ENCODE measurements around the gene HACD3.
"Not testable (repeated sequence)": the region's sequence is repeated elsewhere in the genome, so short reads cannot be mapped to it uniquely, and the experiment has no call there.

The HACD3 gene

DNA sequence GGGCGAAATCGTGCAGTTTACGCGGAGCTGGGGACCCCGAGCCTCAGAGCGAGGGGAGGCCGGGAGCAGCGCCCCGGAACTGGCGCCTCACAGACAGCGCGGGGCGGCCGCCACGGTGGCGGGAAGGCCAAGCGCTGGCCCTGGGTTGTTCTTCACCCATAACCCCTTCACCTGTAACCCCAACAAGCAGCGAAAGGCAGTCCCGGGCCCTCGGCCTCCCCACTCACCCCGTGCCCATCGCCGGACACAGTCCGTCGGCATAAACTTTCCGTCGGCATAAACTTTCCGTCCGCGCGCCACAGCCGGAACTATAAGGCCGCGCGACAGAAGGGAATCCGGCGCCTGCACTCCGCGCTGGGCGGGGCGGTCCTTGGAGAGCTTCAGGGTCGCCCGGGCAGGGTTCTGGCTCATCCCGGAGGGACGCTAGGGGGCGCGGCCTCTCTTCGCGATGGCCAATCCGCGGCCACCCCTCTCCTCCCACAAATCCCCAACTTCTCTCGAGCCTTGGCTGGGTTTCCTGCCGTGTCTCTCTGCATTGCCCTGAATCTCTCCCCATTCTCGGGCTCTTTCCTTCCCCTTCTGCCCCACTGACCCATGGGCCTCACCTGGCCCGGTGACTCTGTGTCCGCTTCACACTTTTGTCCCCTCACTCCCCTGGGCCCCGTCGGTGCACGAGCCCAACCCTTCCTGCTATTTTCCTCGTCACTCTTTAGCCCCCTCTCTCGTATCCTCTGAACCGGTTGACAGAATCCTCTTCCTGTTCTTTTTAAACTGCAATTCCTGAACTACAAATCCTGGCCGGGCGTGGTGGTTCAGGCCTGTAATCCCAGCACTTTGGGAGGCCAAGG, 80.8 kb downstream of the HACD3 start, which contains the start of gene INTS14:
Gene INTS14, minus strand, starts transcription at position 261 of the 848 bp plus-strand sequence. CDS start 3,751 bp downstream, outside the sequence.
- peak; percentile 94 for DNase-seq

GRCh38 chr15:65611888-65612615, 81.8 kb downstream of the HACD3 start:
- DNase-seq = no peak

- no peak for DNase-seq
These were observed 82.3 kb downstream of the HACD3 start for GRCh38 chr15:65612616-65612946.

- DNase-seq = no peak
These were observed 82.9 kb downstream of the HACD3 start for GRCh38 chr15:65612949-65613744.

DNA sequence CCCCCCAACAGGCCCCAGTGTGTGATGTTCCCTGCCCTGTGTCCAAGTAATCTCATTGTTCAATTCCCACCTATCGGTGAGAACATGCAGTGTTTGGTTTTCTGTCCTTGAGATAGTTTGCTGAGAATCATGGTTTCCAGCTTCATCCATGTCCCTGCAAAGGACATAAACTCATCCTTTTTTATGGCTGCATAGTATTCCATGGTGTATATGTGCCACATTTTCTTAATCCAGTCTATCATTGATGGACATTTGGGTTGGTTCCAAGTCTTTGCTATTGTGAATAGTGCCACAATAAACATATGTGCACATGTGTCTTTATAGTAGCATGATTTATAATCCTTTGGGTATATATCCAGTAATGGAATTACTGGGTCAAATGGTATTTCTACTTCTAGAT, 85.6 kb downstream of the HACD3 start:
- DNase-seq = not testable (repeated sequence)

DNA sequence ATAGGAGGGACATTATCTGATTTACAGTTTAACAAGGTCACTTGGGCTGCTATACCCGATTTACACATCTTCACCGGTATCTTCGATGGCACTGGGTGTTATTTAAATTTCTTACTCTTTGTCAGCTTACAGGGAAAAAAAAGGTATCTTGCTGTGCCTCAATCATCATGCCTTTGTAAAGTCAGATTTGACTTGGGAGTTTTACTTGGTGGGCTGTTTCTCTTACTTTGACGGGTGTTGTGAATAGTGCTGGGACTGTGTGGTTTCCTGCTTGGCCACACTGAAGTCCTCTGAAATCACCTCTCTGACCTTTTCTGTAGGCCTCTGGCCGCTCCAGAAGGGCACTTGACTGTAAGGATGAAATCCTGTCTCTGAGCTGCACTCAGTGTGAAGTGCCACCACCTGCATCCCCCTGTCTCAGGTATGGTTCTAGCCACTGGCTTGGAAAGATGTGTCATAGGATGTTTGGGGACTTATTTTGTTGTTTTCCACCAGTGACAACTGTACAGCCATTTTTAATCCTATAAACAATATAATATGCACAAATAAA, 88.4 kb downstream of the HACD3 start:
- DNase-seq = no peak

DNA sequence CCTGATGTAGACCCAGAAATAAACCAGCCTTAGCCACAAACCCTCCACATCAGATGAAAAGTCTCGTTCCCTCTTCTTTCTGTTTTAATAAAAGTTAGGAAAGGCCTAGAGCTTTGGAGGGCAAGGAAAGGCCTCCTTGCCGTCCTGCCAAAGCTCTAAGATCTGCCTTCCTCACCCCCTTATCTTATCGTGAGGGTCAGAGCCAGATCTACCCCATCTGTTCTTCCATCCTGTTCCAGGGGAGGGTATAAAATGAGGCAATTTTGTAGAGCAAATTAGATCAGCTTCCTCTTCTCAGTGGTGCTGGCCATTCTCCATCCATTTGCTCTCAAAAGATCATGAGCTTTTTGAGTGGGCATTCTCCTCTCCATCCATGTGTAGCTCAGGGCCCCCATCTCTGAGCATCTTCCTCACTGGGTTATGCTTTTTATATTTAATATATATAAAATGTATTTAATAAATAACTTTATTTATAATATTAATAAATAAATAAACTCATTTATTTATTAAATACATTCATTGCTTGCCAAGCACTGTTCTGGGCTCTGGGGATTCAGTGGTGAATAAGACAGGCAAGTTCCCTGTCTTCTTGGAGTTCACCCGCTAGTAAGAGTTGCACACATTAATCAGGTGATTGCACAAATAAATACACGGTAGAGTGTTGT, 89.5 kb downstream of the HACD3 start:
- no peak for DNase-seq

GRCh38 chr15:65620833-65621232, 90.6 kb downstream of the HACD3 start:
- DNase-seq = no peak

GRCh38 chr15:65621638-65622037, 91.4 kb downstream of the HACD3 start, which contains the start of gene SLC24A1:
TSS of gene SLC24A1 (plus strand) at chr15:65621938. CDS start at chr15:65624081, 2,143 bp downstream.
- DNase-seq = no peak

DNA sequence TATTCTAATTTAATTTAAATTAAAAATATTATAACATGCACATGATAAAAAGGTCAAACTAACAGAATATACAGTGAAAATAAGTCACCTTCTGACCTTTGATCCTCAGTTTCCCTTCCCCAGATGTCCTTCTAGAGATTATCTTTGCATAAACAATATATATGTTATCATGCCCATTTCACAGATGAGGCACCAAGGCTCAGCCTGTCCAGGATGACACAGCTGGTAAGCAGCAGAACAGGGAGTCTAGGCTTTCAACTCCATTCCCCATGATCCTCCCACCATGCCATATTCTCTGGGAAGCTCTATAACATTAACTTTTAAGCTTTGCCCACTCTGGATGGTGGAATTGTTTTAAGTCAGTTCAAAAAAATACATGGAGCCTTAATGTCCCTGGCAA, 92.8 kb downstream of the HACD3 start:
- no peak for DNase-seq

DNA sequence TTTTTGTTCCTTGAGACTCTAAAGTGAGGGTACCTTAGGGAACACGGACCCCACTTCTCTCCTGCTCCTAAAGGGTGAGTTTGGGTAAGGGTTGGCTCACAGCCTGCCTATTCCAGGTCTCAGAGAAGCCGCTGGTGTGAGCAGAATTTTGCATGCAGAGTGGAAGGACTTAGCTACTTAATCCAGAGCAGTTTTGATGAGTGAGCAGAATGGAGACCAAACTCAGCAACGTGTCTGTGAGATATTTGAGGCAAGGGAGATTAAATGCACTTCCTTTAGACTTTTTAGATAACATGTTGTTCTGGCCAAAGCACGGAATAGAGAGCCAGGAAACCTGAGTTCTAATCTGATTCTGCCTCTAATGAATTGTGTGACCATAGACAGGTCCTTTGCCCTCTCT, 96.6 kb downstream of the HACD3 start:
- DNase-seq = no peak
